C4-2B (cell line): ENCODE results near the gene CEP170.
"Not testable (repeated sequence)": the region's sequence is repeated elsewhere in the genome, so short reads cannot be mapped to it uniquely, and the experiment has no call there.

ENCODE experiments used
- ZFX ChIP-seq: fragments of 450-650 bp; IDR thresholded peaks from 2 replicates; pipeline ENCODE4 v1.6.1; 2017
- TF ChIP-seq, protein P1 (sequence below): fragments of 450-650 bp; conservative IDR thresholded peaks from 2 replicates; pipeline ENCODE4 v1.5.1; 2017; ENCODE audit warnings: mild to moderate bottlenecking

DNA sequence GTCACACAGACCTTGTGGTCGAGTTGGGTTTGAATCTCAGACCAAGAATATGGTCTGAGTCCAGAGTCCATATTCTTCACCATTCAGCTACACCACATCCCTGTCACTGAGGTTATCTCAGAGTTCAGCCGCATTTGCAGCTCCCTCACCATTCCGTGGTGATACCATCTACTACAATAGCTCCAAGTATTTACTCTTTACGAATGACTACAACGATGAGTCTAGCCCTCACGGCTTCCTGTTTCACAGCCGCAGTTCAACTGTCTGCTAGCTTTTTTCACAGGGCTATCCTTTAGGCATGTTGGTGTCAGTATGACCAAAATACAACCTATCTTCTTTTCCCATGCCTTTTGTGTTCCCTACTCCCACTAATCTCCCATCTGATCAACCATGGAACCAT, 104.2 kb downstream of the CEP170 start:
- TF ChIP-seq, protein P1, sequence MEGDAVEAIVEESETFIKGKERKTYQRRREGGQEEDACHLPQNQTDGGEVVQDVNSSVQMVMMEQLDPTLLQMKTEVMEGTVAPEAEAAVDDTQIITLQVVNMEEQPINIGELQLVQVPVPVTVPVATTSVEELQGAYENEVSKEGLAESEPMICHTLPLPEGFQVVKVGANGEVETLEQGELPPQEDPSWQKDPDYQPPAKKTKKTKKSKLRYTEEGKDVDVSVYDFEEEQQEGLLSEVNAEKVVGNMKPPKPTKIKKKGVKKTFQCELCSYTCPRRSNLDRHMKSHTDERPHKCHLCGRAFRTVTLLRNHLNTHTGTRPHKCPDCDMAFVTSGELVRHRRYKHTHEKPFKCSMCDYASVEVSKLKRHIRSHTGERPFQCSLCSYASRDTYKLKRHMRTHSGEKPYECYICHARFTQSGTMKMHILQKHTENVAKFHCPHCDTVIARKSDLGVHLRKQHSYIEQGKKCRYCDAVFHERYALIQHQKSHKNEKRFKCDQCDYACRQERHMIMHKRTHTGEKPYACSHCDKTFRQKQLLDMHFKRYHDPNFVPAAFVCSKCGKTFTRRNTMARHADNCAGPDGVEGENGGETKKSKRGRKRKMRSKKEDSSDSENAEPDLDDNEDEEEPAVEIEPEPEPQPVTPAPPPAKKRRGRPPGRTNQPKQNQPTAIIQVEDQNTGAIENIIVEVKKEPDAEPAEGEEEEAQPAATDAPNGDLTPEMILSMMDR: not testable (repeated sequence)
- TF ChIP-seq ZFX: not testable (repeated sequence)
